Islet of Langerhans (tissue), 1 donor: ENCODE data around the gene PAPPA2.
"Not testable (repeated sequence)": the region's sequence is repeated elsewhere in the genome, so short reads cannot be mapped to it uniquely, and the experiment has no call there.

Experiments used
- FAIRE-seq: peaks from one replicate; lab custom pipeline; 2011; peaks lifted over from hg19 to GRCh38; lab: Jason Lieb, UNC

Gene PAPPA2

GRCh38 chr1:176609556-176610408 is 146.8 kb downstream of the PAPPA2 start:
- FAIRE-seq, result no peak

GRCh38 chr1:176612791-176613190 is 149.8 kb downstream of the PAPPA2 start:
- FAIRE-seq, result no peak

- no peak for FAIRE-seq
Observed at GRCh38 chr1:176617881-176618280, 154.9 kb downstream of the PAPPA2 start.

- no peak for FAIRE-seq
Observed at GRCh38 chr1:176619261-176619660, 156.3 kb downstream of the PAPPA2 start.

GRCh38 chr1:176625365-176625764 is 162.4 kb downstream of the PAPPA2 start:
- FAIRE-seq, result no peak

GRCh38 chr1:176626572-176627061 is 163.6 kb downstream of the PAPPA2 start:
- FAIRE-seq, result no peak

GRCh38 chr1:176628775-176629174 is 165.8 kb downstream of the PAPPA2 start:
- FAIRE-seq, result peak; percentile 73

GRCh38 chr1:176634733-176635132 is 171.8 kb downstream of the PAPPA2 start:
- FAIRE-seq, result not testable (repeated sequence)

- no peak for FAIRE-seq
Observed at GRCh38 chr1:176638713-176639526, 175.9 kb downstream of the PAPPA2 start.

- no peak for FAIRE-seq
Observed at GRCh38 chr1:176643536-176643935, 180.6 kb downstream of the PAPPA2 start.

- FAIRE-seq, result no peak
Observed at GRCh38 chr1:176648556-176648955, 185.6 kb downstream of the PAPPA2 start.

GRCh38 chr1:176656257-176656995 is 193.5 kb downstream of the PAPPA2 start:
- FAIRE-seq, result peak; percentile 72

GRCh38 chr1:176669782-176670181 is 206.8 kb downstream of the PAPPA2 start:
- FAIRE-seq, result no peak

GRCh38 chr1:176670853-176671252 is 207.9 kb downstream of the PAPPA2 start:
- FAIRE-seq, result no peak

GRCh38 chr1:176682830-176683535 is 220.0 kb downstream of the PAPPA2 start:
- FAIRE-seq, result no peak

GRCh38 chr1:176691251-176692228 is 228.6 kb downstream of the PAPPA2 start:
- FAIRE-seq, result peak; percentile 76

- FAIRE-seq, result no peak
Observed at GRCh38 chr1:176692431-176692830, 229.5 kb downstream of the PAPPA2 start.

GRCh38 chr1:176692988-176693696 is 230.2 kb downstream of the PAPPA2 start:
- FAIRE-seq, result no peak

GRCh38 chr1:176693697-176694329 is 230.8 kb downstream of the PAPPA2 start:
- no peak for FAIRE-seq
